Measurements from ENCODE around the gene MYMX. TPM values are rescaled to one million over a fixed set of nuclear protein-coding genes. Genes with fewer than 3 reads are reported as not detected.

MYMX gene
- total RNA-seq, 4 donors from 2014 or later, result not detected

- Histone ChIP-seq H3K9me3 (no peaks in the 10 kb centered on the region), H3K36me3 (peaks cover 0 to 27% (median 0%) of the 10 kb centered on the region in 3 donors), H3K4me1 (peaks cover 6 to 56% (median 42%) of the 10 kb centered on the region in 3 donors), H3K4me3 (no peak overlapping the region), H3K27me3 (no peaks in the 10 kb centered on the region), H3K27ac (peak overlapping the region in 1 of 4 donors; percentile 80)
- no peak for DNase-seq
- intact Hi-C loops (cut with DNase I), result loop anchor here (5.0 kb wide), 1 partner anchor 64 kb away; no protein-coding TSS in a partner anchor
- 86 to 98% methylated on average over 4 to 6 of the region's 6 CpGs for WGBS, 2 donors
- no peak for TF ChIP-seq CTCF (IDR thresholded peaks at IDR 0.05)
- no peak for TF ChIP-seq POLR2A (IDR thresholded peaks at IDR 0.05)
Observed at GRCh38 chr6:44235891-44236516, 19.3 kb downstream of the MYMX start.

GRCh38 chr6:44237021-44237812, 20.5 kb downstream of the MYMX start:
- no peak for DNase-seq
- Histone ChIP-seq H3K4me1 (peaks cover 6 to 56% (median 42%) of the 10 kb centered on the region in 3 donors), H3K9me3 (no peaks in the 10 kb centered on the region)

GRCh38 chr6:44237813-44238433, 21.2 kb downstream of the MYMX start:
- TF ChIP-seq POLR2A (IDR thresholded peaks at IDR 0.05) (peak in 2 of 4 donors; percentile 32 to 44), CTCF (IDR thresholded peaks at IDR 0.05) (peak; percentile 95 to 99 (median 98))
- no peaks in the 10 kb centered on the region for H3K27me3 ChIP-seq
- peak overlapping the region; percentile 43 to 89 (median 65) for H3K4me3 ChIP-seq
- intact Hi-C loops (cut with DNase I), result loop anchor here (5.0 kb wide), 1 partner anchor 66 kb away; no protein-coding TSS in a partner anchor
- H3K36me3 ChIP-seq, result peaks cover 0 to 8% (median 0%) of the 10 kb centered on the region in 3 donors
- 8 to 15% methylated on average over 4 to 9 of the region's 42 CpGs for WGBS, 2 donors
- H3K9me3 ChIP-seq, result no peaks in the 10 kb centered on the region
- DNase-seq, result no peak
- H3K27ac ChIP-seq, result peak overlapping the region; percentile 87 to 99 (median 96)
- peaks cover 6 to 53% (median 38%) of the 10 kb centered on the region in 3 donors for H3K4me1 ChIP-seq

More at GRCh38 chr6:44237021-44237812, 20.5 kb downstream of the MYMX start:
- peaks cover 0 to 15% (median 0%) of the 10 kb centered on the region in 3 donors for H3K36me3 ChIP-seq
- TF ChIP-seq CTCF (IDR thresholded peaks at IDR 0.05), result no peak
- peak in 1 of 4 donors; percentile 38 for TF ChIP-seq POLR2A (IDR thresholded peaks at IDR 0.05)
- peak overlapping the region; percentile 43 to 89 (median 65) for H3K4me3 ChIP-seq
- intact Hi-C loops (cut with DNase I), result loop anchor here (5.0 kb wide), 1 partner anchor 65 kb away; no protein-coding TSS in a partner anchor
- WGBS, 2 donors, result 40 to 90% methylated on average over 1 to 6 of the region's 22 CpGs
- no peaks in the 10 kb centered on the region for H3K27me3 ChIP-seq
- peak overlapping the region; percentile 87 to 99 (median 96) for H3K27ac ChIP-seq

GRCh38 chr6:44238687-44239350, 22.1 kb downstream of the MYMX start:
- H3K4me3 ChIP-seq, result no peak overlapping the region
- no peaks in the 10 kb centered on the region for H3K9me3 ChIP-seq
- TF ChIP-seq POLR2A (IDR thresholded peaks at IDR 0.05) (no peak), CTCF (IDR thresholded peaks at IDR 0.05) (no peak)
- no peak for DNase-seq
- H3K27ac ChIP-seq, result peak overlapping the region in 3 of 4 donors; percentile 96 to 99 (median 97)
- WGBS, 2 donors, result 65 to 71% methylated on average over 4 to 7 of the region's 7 CpGs
- no peaks in the 10 kb centered on the region for H3K27me3 ChIP-seq
- intact Hi-C loops (cut with DNase I), result loop anchor here (5.0 kb wide), 1 partner anchor 67 kb away; no protein-coding TSS in a partner anchor
- peaks cover 6 to 44% (median 30%) of the 10 kb centered on the region in 3 donors for H3K4me1 ChIP-seq
- H3K36me3 ChIP-seq, result no peaks in the 10 kb centered on the region

All from esophagus squamous epithelium (tissue), 5 donors.